ENCODE data around the gene PPM1G.
"Not testable (repeated sequence)": the region's sequence is repeated elsewhere in the genome, so short reads cannot be mapped to it uniquely, and the experiment has no call there.

The PPM1G gene

GRCh38 chr2:27375513-27376099, 33.8 kb downstream of the PPM1G start:
- DNase-seq (ENCODE audit: low read depth), result no peak

GRCh38 chr2:27373567-27373966, 35.8 kb downstream of the PPM1G start:
- DNase-seq (ENCODE audit: low read depth), result no peak

GRCh38 chr2:27372937-27373336, 36.5 kb downstream of the PPM1G start:
- no peak for DNase-seq (ENCODE audit: low read depth)

- no peak for DNase-seq (ENCODE audit: low read depth)
Observed at GRCh38 chr2:27370816-27371620, 38.4 kb downstream of the PPM1G start.

GRCh38 chr2:27370026-27370815, 39.2 kb downstream of the PPM1G start, which contains the start of the genes EIF2B4 and SNX17:
EIF2B4 (minus strand) TSS chr2:27370338; CDS start chr2:27370314, 24 bp downstream.
SNX17 (plus strand) TSS chr2:27370616; CDS start chr2:27370744, 128 bp downstream.
- peak; percentile 99 for DNase-seq (ENCODE audit: low read depth)

GRCh38 chr2:27369471-27370025, 39.8 kb downstream of the PPM1G start:
- no peak for DNase-seq (ENCODE audit: low read depth)

GRCh38 chr2:27363933-27364332, 45.5 kb downstream of the PPM1G start:
- no peak for DNase-seq (ENCODE audit: low read depth)

- no peak for DNase-seq (ENCODE audit: low read depth)
Observed at GRCh38 chr2:27362678-27363420, 46.5 kb downstream of the PPM1G start.

- peak; percentile 89 for DNase-seq (ENCODE audit: low read depth)
Observed at GRCh38 chr2:27356382-27357181, 52.8 kb downstream of the PPM1G start, which contains the start of gene GTF3C2. GTF3C2 (minus strand) TSS chr2:27356764; CDS start chr2:27343554, 13,210 bp downstream.

- DNase-seq (ENCODE audit: low read depth), result no peak
Observed at GRCh38 chr2:27356056-27356381, 53.4 kb downstream of the PPM1G start.

- no peak for DNase-seq (ENCODE audit: low read depth)
Observed at GRCh38 chr2:27354597-27354927, 54.8 kb downstream of the PPM1G start.

- no peak for DNase-seq (ENCODE audit: low read depth)
Observed at GRCh38 chr2:27353762-27354596, 55.4 kb downstream of the PPM1G start.

- DNase-seq (ENCODE audit: low read depth), result not testable (repeated sequence)
Observed at GRCh38 chr2:27353386-27353761, 56.0 kb downstream of the PPM1G start.

GRCh38 chr2:27351802-27352598, 57.4 kb downstream of the PPM1G start:
- no peak for DNase-seq (ENCODE audit: low read depth)

- DNase-seq (ENCODE audit: low read depth), result no peak
Observed at GRCh38 chr2:27350106-27350693, 59.2 kb downstream of the PPM1G start.

- DNase-seq (ENCODE audit: low read depth), result no peak
Observed at GRCh38 chr2:27347641-27348040, 61.8 kb downstream of the PPM1G start.

GRCh38 chr2:27336173-27336572, 73.2 kb downstream of the PPM1G start:
- DNase-seq (ENCODE audit: low read depth), result no peak

GRCh38 chr2:27335311-27335710, 74.1 kb downstream of the PPM1G start:
- no peak for DNase-seq (ENCODE audit: low read depth)

Measured in stimulated activated CD8-positive, alpha-beta memory T cell treated with anti-CD3 and anti-CD28 coated beads, Interleukin-4, amount 100 ng/mL, for 24 hours (primary cell).